SKM-1 (cell line): ENCODE measurements around the gene JPH2.
A peak's percentile ranks its signal among the peaks of the same experiment; 100 is the strongest.
"Not testable (repeated sequence)": the region's sequence is repeated elsewhere in the genome, so short reads cannot be mapped to it uniquely, and the experiment has no call there.

ENCODE experiments used
- DNase-seq: peaks from one replicate; lab custom pipeline; 2025; ENCODE audit not compliant: unreplicated experiment; lab: John Stamatoyannopoulos, UW

JPH2 gene

GRCh38 chr20:44211177-44212039, 24.4 kb upstream of the JPH2 start:
- DNase-seq, result no peak

DNA sequence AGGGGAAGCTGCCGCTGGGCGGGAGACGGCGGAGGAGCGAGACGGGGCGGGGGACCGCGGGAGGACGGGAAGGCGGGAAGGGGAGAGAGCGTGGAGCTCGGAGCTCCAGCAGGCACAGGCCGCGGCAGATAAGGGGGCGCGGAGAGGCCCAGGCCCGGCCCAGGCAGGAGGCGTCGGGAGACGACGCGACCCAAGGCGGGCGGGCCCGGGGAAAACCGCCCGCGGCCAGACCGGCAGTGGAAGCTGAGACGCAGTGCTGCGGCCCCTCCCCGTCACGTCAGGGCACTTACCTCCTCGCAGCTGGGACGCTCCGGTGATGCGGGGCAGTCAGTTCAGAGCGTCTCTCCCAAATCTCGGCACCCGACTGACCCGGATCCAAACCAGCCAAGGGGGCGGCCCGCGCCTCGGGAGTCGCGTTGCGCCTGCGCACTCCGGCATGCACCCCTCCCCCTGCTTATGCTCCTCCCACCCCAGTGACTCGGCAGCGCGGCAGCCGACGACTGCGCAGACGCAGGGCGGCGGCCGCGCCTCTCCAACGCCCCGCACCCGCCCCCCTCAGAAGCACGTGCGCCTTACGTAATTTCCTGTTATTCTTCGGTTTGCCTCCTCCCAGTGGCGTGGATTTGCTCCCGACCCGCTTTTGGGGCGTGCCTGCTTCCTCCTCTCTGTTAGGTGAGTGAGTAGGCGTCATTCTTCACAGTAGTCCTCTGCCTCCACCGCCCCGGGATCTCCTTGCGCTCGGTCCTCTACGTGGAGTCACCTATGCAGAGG, 23.6 kb upstream of the JPH2 start, which contains the start of gene OSER1:
OSER1 (minus strand) TSS at position 366 of the 771 bp plus-strand sequence. CDS start 3,814 bp downstream, outside the sequence.
- peak; percentile 94 for DNase-seq

DNA sequence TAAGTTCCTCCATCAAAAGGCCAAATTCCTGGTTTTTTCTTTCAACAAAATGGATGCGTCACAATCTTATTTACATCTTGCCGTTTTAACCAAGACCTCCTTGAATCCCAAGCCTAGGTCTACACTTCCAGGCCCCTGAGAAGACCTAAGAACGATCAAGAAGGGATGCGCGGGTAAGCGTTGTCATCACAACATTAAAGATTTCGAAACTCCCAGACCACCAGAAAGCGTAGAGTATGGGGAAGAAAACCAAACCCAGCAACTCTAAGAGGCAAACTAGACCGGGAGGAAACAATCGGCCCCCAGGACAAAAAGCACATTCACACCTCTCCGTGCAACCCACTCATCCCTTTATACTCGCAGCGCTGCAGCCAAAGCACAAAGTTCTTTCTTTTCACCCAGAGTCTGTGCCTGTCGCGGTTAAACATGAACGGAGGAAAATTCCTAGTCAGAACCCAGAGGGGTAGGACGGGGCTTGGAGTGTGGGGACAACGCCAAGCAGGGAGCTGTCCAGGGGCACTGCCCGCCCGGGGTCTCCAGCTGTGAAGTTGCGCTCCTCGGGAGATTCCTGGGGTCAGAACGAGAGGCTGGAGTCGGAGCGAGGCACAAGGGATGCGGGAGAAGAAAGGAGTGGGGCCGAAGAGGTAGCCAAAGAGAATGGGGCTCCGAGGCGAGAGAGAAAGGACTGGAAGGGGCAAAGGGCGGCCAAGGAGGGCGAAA, 22.9 kb upstream of the JPH2 start:
- DNase-seq, result no peak

- no peak for DNase-seq
Observed at GRCh38 chr20:44208770-44209169, 21.8 kb upstream of the JPH2 start.

DNA sequence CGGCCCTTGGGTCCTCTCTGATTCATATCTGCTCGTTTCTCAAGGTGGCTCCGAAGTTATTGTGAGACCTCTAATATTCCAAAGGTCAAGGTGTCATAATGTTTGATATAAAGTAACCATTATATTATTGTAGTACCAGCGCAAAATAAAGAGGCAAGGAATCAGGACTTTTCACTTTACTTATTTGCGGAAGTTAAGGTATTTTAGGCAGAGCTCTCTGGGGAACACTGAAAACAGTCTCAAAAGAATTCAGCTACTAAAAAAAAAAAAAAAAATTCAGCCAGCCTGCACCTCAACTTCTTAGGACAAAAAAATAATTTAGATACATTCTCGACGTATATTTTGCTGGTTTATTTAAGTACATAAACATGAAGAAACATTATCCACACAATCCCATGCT, 21.2 kb upstream of the JPH2 start:
- no peak for DNase-seq

- DNase-seq, result no peak
Observed at GRCh38 chr20:44207126-44207723, 20.2 kb upstream of the JPH2 start.

DNA sequence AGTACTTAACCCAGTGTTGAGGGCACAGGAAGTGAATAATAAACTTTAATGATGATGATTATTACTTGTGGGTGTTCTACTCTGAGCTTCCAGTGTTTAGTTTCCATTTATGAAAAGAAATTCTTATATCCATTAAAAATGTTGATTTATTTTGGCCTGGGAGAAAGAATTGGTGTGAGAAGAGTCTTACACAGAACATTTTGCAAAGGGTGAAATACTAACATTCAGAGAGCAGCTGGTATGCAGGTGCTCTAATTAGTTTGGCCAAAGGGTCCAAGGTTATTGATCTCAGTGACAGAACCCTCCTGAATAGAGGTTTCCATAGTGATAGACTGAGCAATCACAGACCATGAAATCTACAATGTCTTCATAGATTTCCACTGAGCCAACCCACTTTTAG, 19.1 kb upstream of the JPH2 start:
- DNase-seq, result no peak

DNA sequence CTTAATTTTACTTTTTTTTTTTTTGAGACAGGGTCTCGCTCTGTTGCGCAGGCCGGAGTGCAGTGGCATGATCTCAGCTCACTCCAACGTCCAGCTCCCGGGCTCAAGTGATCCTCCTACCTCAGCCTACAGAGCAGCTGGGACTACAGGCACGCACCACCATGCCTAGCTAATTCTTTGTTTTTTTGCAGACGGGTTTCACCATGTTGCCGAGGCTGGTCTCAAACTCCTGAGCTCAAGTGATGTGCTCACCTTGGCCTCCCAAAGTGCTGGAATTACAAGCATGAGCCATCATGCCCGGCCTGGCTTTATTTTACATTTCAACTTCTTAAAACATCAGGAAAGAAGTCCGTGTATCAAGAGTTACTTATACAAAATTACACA, 17.8 kb upstream of the JPH2 start:
- no peak for DNase-seq

DNA sequence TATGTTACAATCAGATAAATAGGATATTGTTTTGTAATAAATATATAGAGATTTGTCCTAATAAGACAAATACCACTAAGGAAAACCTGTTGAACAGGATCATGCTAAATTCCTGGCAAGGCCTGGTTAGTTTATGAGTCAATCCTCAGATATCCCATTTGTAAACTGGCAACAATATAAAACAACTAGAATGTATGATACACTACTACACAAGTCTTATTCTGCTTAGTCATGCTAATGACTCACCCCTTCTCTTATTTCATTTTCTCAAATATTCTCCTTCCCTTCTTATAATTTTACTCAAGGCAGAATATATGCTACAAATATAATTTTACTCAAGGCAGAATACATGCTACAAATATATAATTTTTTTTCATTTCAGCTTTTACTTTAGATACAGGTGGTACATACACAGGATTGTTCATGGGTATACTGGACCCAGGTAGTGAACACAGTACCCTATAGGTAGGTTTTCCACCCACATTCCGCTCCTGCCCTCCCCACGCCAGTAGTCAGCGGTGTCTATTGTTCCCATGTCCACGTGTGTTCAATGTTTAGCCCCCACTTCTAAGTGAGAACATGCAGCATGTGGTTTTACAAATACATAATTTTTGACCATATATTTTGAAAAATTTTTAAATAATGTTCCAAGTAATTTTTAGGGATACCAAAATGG, 17.3 kb upstream of the JPH2 start:
- DNase-seq, result no peak

DNA sequence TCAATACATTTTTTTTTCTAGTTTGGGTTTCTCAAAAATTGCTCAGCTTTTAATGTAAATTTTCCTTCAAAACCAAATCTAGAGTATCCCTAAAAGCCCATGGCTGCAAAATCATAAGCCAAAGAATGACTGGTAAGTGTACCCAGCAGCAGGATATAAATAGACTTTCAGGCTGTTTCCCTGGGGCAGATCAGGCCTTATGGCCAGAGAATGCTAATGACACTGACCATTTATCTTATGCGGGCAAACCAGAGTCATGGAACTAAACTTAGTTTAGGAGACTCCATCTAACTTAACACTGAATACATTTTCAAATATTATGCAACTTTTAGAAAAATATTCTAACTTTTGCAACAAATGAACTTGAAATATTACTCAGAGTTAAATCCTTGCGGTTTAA, 16.2 kb upstream of the JPH2 start:
- no peak for DNase-seq

DNA sequence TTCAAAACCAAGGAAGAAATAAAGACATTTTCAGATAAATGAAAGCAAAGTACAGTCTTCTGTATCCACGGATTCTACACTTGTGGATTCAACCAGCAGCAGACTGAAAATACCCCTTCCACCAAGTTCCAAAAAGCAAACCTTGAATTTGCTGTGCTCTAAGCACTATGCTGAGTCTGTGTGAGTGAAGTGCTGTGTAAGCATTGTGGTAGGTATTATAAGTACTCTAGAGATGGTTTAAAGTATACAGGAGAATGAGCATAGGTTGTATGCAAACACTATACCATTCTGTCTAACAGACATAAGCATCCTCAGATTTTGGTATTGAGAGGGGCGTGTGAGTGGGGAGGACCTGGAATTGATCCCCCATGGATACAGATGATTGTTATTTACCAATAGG, 14.0 kb upstream of the JPH2 start:
- DNase-seq, result no peak

- no peak for DNase-seq
Observed at GRCh38 chr20:44200371-44200770, 13.4 kb upstream of the JPH2 start.

GRCh38 chr20:44199877-44200276, 12.9 kb upstream of the JPH2 start:
- DNase-seq, result no peak

DNA sequence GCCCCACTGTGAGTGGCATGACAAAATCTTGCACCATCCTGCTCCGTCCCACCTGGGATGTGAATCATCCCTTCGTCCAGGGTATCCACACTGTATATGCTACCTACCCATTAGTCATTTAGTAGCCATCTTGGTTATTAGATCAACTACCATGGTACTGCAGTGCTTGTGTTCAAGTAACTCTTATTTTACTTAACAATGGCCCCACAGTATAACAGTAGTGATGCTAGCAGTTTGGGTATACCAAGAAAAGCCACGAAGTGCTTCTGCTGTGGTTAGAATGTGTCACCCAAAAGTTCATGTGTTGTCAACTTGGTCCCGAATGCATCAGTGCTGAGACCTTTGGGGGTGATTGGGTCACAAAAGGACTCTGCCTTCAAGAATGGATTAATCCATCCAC, 11.9 kb upstream of the JPH2 start:
- DNase-seq, result no peak

GRCh38 chr20:44196271-44196670, 9.3 kb upstream of the JPH2 start:
- no peak for DNase-seq

GRCh38 chr20:44195605-44196004, 8.6 kb upstream of the JPH2 start:
- no peak for DNase-seq

DNA sequence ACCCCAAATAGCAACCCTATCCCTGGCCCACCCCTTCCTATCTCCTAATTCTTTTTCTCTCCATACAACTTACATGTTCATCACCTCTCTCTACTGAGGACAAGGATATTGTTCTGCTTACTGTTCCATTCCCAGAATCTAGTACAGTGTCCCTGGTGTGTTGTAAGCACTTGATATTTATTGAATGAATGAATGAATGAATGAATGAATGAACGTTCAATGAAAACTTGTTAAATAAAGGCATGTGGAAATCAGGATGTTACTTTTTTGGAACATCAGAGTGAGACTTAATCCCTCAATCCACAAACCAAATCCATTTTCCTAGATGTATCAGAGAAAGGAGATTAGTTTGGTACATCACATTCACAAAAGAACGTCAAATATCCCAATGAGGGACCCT, 6.8 kb upstream of the JPH2 start:
- no peak for DNase-seq

- DNase-seq, result not testable (repeated sequence)
Observed at GRCh38 chr20:44191640-44192039, 4.7 kb upstream of the JPH2 start.

- DNase-seq, result peak; percentile 32
Observed at GRCh38 chr20:44190197-44190852, 3.3 kb upstream of the JPH2 start.

DNA sequence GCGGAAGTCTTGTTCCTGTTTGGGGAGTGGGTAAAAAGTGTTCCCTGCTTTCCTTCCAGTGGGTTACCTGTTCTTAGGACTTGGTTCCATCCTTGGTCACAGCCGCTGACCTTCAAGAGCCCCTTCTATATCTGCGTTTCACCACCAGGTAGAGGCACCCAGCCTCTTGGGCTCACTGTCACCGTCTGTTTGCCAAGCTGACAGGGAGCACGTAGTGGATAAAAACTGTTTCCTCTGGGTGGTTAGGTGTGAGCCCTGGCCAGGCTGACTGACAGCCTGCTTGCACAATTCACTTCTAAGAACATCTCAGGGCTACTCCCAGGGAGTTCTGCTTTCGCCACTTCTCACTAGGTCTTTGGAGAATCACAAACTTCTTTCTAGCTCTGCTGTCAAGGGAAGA, 1.8 kb upstream of the JPH2 start:
- peak; percentile 88 for DNase-seq
